Measurements from ENCODE around the gene GRM1.

The GRM1 gene

DNA sequence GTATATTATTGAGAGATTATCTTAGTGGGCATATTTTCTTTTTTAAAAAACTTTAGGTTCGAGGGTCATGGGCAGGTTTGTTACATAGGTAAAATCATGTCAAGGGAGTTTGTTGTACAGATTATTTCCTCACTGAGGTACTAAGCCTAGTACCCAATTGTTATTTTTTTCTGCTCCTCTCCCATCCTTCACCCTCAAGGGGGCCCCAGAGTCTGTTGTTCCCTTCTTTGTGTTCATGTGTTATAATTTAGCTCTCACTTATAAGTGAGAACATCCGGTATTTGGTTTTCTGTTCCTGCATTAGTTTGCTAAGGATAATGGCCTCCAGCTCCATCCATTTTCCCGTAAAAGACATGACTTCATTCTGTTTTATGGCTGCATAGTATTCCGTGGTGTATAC lies 266.8 kb downstream of the GRM1 start:
- TF ChIP-seq ZC3H10 (CRISPR knock-in tag; IDR thresholded peaks at IDR 0.05) (no peak), GLIS3 (CRISPR knock-in tag; IDR thresholded peaks at IDR 0.05) (no peak), ESRRG (CRISPR knock-in tag; IDR thresholded peaks at IDR 0.05) (no peak), ZFP3 (CRISPR knock-in tag; IDR thresholded peaks at IDR 0.05) (no peak), SNAI2 (CRISPR knock-in tag; IDR thresholded peaks at IDR 0.05) (no peak), PPARA (CRISPR knock-in tag; IDR thresholded peaks at IDR 0.05; ENCODE audit: borderline replicate concordance) (no peak), ZNF8 (CRISPR knock-in tag; IDR thresholded peaks at IDR 0.05) (no peak), ZNF70 (CRISPR knock-in tag; IDR thresholded peaks at IDR 0.05) (no peak), ZFP30 (CRISPR knock-in tag; IDR thresholded peaks at IDR 0.05) (no peak), ZNF565 (CRISPR knock-in tag; conservative IDR thresholded peaks at IDR 0.05; ENCODE audit: low read depth) (no peak)
- TF ChIP-seq, protein P1, sequence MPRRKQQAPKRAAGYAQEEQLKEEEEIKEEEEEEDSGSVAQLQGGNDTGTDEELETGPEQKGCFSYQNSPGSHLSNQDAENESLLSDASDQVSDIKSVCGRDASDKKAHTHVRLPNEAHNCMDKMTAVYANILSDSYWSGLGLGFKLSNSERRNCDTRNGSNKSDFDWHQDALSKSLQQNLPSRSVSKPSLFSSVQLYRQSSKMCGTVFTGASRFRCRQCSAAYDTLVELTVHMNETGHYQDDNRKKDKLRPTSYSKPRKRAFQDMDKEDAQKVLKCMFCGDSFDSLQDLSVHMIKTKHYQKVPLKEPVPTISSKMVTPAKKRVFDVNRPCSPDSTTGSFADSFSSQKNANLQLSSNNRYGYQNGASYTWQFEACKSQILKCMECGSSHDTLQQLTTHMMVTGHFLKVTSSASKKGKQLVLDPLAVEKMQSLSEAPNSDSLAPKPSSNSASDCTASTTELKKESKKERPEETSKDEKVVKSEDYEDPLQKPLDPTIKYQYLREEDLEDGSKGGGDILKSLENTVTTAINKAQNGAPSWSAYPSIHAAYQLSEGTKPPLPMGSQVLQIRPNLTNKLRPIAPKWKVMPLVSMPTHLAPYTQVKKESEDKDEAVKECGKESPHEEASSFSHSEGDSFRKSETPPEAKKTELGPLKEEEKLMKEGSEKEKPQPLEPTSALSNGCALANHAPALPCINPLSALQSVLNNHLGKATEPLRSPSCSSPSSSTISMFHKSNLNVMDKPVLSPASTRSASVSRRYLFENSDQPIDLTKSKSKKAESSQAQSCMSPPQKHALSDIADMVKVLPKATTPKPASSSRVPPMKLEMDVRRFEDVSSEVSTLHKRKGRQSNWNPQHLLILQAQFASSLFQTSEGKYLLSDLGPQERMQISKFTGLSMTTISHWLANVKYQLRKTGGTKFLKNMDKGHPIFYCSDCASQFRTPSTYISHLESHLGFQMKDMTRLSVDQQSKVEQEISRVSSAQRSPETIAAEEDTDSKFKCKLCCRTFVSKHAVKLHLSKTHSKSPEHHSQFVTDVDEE (CRISPR knock-in tag; IDR thresholded peaks at IDR 0.05): no peak
- TF ChIP-seq, protein P2, sequence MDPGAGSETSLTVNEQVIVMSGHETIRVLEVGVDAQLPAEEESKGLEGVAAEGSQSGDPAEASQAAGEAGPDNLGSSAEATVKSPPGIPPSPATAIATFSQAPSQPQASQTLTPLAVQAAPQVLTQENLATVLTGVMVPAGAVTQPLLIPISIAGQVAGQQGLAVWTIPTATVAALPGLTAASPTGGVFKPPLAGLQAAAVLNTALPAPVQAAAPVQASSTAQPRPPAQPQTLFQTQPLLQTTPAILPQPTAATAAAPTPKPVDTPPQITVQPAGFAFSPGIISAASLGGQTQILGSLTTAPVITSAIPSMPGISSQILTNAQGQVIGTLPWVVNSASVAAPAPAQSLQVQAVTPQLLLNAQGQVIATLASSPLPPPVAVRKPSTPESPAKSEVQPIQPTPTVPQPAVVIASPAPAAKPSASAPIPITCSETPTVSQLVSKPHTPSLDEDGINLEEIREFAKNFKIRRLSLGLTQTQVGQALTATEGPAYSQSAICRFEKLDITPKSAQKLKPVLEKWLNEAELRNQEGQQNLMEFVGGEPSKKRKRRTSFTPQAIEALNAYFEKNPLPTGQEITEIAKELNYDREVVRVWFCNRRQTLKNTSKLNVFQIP (CRISPR knock-in tag; IDR thresholded peaks at IDR 0.05; ENCODE audit: borderline replicate concordance, low read depth): no peak
- no peak for ATAC-seq

DNA sequence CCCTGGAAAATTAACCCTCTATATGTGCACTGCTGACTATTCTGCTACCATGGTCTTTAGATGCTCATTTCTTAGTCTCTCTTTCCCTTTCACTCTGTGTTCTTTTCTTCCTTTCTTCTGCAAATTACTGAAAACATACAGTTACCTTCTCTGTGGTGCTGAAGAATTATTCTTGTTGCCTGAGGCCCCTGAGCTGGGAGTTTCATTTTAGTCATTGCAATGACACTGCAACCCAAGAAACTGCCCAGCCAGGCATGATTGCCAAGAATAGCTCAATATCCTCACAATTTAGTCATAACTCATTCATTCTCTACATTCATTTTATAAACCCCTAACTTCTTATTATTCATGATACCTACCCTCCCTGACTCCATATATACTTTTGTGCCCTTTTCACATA lies 269.0 kb downstream of the GRM1 start:
- TF ChIP-seq TCF4 (CRISPR knock-in tag; IDR thresholded peaks at IDR 0.05; ENCODE audit: borderline replicate concordance): no peak
- TF ChIP-seq GLIS3 (CRISPR knock-in tag; IDR thresholded peaks at IDR 0.05): no peak
- TF ChIP-seq ESRRG (CRISPR knock-in tag; IDR thresholded peaks at IDR 0.05): no peak
- no peak for TF ChIP-seq BACH2 (CRISPR knock-in tag; IDR thresholded peaks at IDR 0.05; ENCODE audit: borderline replicate concordance)
- TF ChIP-seq OSR1 (CRISPR knock-in tag; IDR thresholded peaks at IDR 0.05): no peak
- TF ChIP-seq, protein P1 (CRISPR knock-in tag; IDR thresholded peaks at IDR 0.05): no peak
- no peak for TF ChIP-seq TOX (CRISPR knock-in tag; IDR thresholded peaks at IDR 0.05; ENCODE audit: borderline replicate concordance)
- no peak for TF ChIP-seq ZNF8 (CRISPR knock-in tag; IDR thresholded peaks at IDR 0.05)
- TF ChIP-seq, protein P2 (CRISPR knock-in tag; IDR thresholded peaks at IDR 0.05; ENCODE audit: borderline replicate concordance, low read depth): no peak
- TF ChIP-seq CREB5 (CRISPR knock-in tag; IDR thresholded peaks at IDR 0.05; ENCODE audit: low read depth): no peak
- no peak for TF ChIP-seq ARNTL (CRISPR knock-in tag; IDR thresholded peaks at IDR 0.05; ENCODE audit: borderline replicate concordance, low read depth)
- TF ChIP-seq ZC3H10 (CRISPR knock-in tag; IDR thresholded peaks at IDR 0.05): no peak
- TF ChIP-seq PATZ1 (CRISPR knock-in tag; IDR thresholded peaks at IDR 0.05; ENCODE audit: borderline replicate concordance): no peak
- TF ChIP-seq ZFP3 (CRISPR knock-in tag; IDR thresholded peaks at IDR 0.05): no peak
- no peak for TF ChIP-seq ZFP30 (CRISPR knock-in tag; IDR thresholded peaks at IDR 0.05)
- no peak for TF ChIP-seq CSDC2 (CRISPR knock-in tag; IDR thresholded peaks at IDR 0.05)
- TF ChIP-seq PPARA (CRISPR knock-in tag; IDR thresholded peaks at IDR 0.05; ENCODE audit: borderline replicate concordance): no peak
- no peak for TF ChIP-seq ZNF70 (CRISPR knock-in tag; IDR thresholded peaks at IDR 0.05)
- TF ChIP-seq SNAI2 (CRISPR knock-in tag; IDR thresholded peaks at IDR 0.05): no peak
- ATAC-seq: no peak

Measured in SK-N-SH treated with all-trans-retinoic acid at 6 μM for 48 hours (cell line).